Activated T-cell treated with anti-CD3 and anti-CD28 coated beads, Interleukin-2, amount 50 U/mL, for 72 hours (primary cell): Measurements from ENCODE around the gene TMED5. TPM values are rescaled to one million over a fixed set of nuclear protein-coding genes. Genes with fewer than 3 reads are reported as not detected.
"Not testable (repeated sequence)": the region's sequence is repeated elsewhere in the genome, so short reads cannot be mapped to it uniquely, and the experiment has no call there.

Experiments used
- ATAC-seq, 2 donors: fragments of 150-1000 bp; cut with Tn5 transposase; replicated peaks in 1 of 2; 2 replicates each; pipeline ENCODE4 v1.10.0; 2021; ENCODE audit warnings: moderate library complexity in 2 of 2, mild to moderate bottlenecking in 1 of 2
- DNase-seq, 2 donors: peaks; one replicate each; pipeline ENCODE4 v3.0.0; 2021 to 2022; ENCODE audit warnings: mixed read lengths in 1 of 2
- H3K27ac Mint-ChIP-seq: one replicate; pipeline ENCODE4 v1.8.0; 2022; ENCODE audit warnings: mild to moderate bottlenecking, moderate library complexity, mixed read lengths
- H3K27me3 Mint-ChIP-seq: one replicate; pipeline ENCODE4 v1.8.0; 2022; ENCODE audit warnings: low read depth, mixed read lengths
- H3K36me3 Mint-ChIP-seq, 2 donors: one replicate each; pipeline ENCODE4 v1.8.0; 2022; ENCODE audit warnings: mixed read lengths in 2 of 2, mild to moderate bottlenecking in 1 of 2; ENCODE audit not compliant: insufficient read depth in 2 of 2
- H3K4me1 Mint-ChIP-seq: one replicate; pipeline ENCODE4 v1.8.0; 2022; ENCODE audit warnings: low read depth, mixed read lengths
- H3K4me3 Mint-ChIP-seq, 2 donors: one replicate each; pipeline ENCODE4 v1.8.0; 2022; ENCODE audit warnings: mild to moderate bottlenecking in 2 of 2, mixed read lengths in 2 of 2, moderate library complexity in 2 of 2
- H3K9me3 Mint-ChIP-seq, 2 donors: one replicate each; pipeline ENCODE4 v1.8.0; 2022; ENCODE audit warnings: mixed read lengths in 2 of 2
- total RNA-seq, 2 donors: library from RNA; stranded (reverse); gene quantifications; one replicate each; pipeline ENCODE4 v1.2.3, GENCODE V29; 2022

TMED5 gene
- total RNA-seq, 2 donors from 2014 or later = 50.2 to 65.3 TPM

GRCh38 chr1:93164816-93165215 is 15.4 kb downstream of the TMED5 start:
- peak overlapping the region; percentile 85 for H3K27ac Mint-ChIP-seq
- peaks cover 4 to 6% of the 10 kb centered on the region in 2 donors for H3K9me3 Mint-ChIP-seq
- H3K4me3 Mint-ChIP-seq = no peak overlapping the region
- H3K27me3 Mint-ChIP-seq = no peaks in the 10 kb centered on the region
- H3K36me3 Mint-ChIP-seq = peaks cover 9 to 25% of the 10 kb centered on the region in 2 donors
- peaks cover 14% of the 10 kb centered on the region for H3K4me1 Mint-ChIP-seq
- DNase-seq (no peak), ATAC-seq (no peak)

GRCh38 chr1:93163314-93163713 is 16.9 kb downstream of the TMED5 start:
- not testable (repeated sequence) for ATAC-seq, H3K27me3 Mint-ChIP-seq, H3K9me3 Mint-ChIP-seq, H3K4me1 Mint-ChIP-seq, DNase-seq, H3K27ac Mint-ChIP-seq, H3K4me3 Mint-ChIP-seq
- H3K36me3 Mint-ChIP-seq = peaks cover 5 to 20% of the 10 kb centered on the region in 2 donors

GRCh38 chr1:93159337-93159736 is 20.9 kb downstream of the TMED5 start:
- no peaks in the 10 kb centered on the region for H3K27me3 Mint-ChIP-seq
- ATAC-seq (no peak), DNase-seq (no peak)
- peaks cover 5% of the 10 kb centered on the region for H3K4me1 Mint-ChIP-seq
- peaks cover 1 to 11% of the 10 kb centered on the region in 2 donors for H3K36me3 Mint-ChIP-seq
- H3K9me3 Mint-ChIP-seq = no peaks in the 10 kb centered on the region
- no peak overlapping the region for H3K4me3 Mint-ChIP-seq
- H3K27ac Mint-ChIP-seq = peak overlapping the region; percentile 43

GRCh38 chr1:93155335-93155734 is 24.9 kb downstream of the TMED5 start:
- ATAC-seq = peak; percentile 76 to 87
- H3K4me3 Mint-ChIP-seq = peak overlapping the region in 1 of 2 donors; percentile 29
- peak overlapping the region; percentile 28 for H3K27ac Mint-ChIP-seq
- no peaks in the 10 kb centered on the region for H3K9me3 Mint-ChIP-seq
- DNase-seq = no peak
- peaks cover 17% of the 10 kb centered on the region for H3K4me1 Mint-ChIP-seq
- peaks cover 6 to 13% of the 10 kb centered on the region in 2 donors for H3K36me3 Mint-ChIP-seq
- no peaks in the 10 kb centered on the region for H3K27me3 Mint-ChIP-seq

- Mint-ChIP-seq H3K4me1 (peaks cover 17% of the 10 kb centered on the region), H3K4me3 (no peak overlapping the region), H3K36me3 (peaks cover 8 to 13% of the 10 kb centered on the region in 2 donors), H3K9me3 (no peaks in the 10 kb centered on the region), H3K27me3 (no peaks in the 10 kb centered on the region), H3K27ac (no peak overlapping the region)
- ATAC-seq (peak in 1 of 2 donors; percentile 29), DNase-seq (no peak)
Measured at GRCh38 chr1:93154898-93155297, 25.3 kb downstream of the TMED5 start.

- Mint-ChIP-seq H3K4me1 (peaks cover 17% of the 10 kb centered on the region), H3K27me3 (no peaks in the 10 kb centered on the region), H3K36me3 (peaks cover 13 to 15% of the 10 kb centered on the region in 2 donors), H3K9me3 (no peaks in the 10 kb centered on the region), H3K27ac (peak overlapping the region; percentile 46), H3K4me3 (peak overlapping the region in 1 of 2 donors; percentile 16)
- no peak for DNase-seq
- peak in 1 of 2 donors; percentile 58 for ATAC-seq
Measured at GRCh38 chr1:93152835-93153234, 27.4 kb downstream of the TMED5 start.

- ATAC-seq (no peak), DNase-seq (no peak)
- H3K9me3 Mint-ChIP-seq = no peaks in the 10 kb centered on the region
- peak overlapping the region; percentile 47 for H3K27ac Mint-ChIP-seq
- H3K36me3 Mint-ChIP-seq = peaks cover 15 to 17% of the 10 kb centered on the region in 2 donors
- no peak overlapping the region for H3K4me3 Mint-ChIP-seq
- H3K4me1 Mint-ChIP-seq = peaks cover 17% of the 10 kb centered on the region
- no peaks in the 10 kb centered on the region for H3K27me3 Mint-ChIP-seq
Measured at GRCh38 chr1:93151474-93151873, 28.7 kb downstream of the TMED5 start.

- Mint-ChIP-seq H3K27ac (peak overlapping the region; percentile 47), H3K27me3 (no peaks in the 10 kb centered on the region)
Measured at GRCh38 chr1:93150729-93151128, 29.5 kb downstream of the TMED5 start.

GRCh38 chr1:93148001-93148400 is 32.2 kb downstream of the TMED5 start:
- no peak overlapping the region for H3K4me3 Mint-ChIP-seq
- DNase-seq = no peak
- no peaks in the 10 kb centered on the region for H3K9me3 Mint-ChIP-seq
- no peaks in the 10 kb centered on the region for H3K27me3 Mint-ChIP-seq
- peaks cover 14 to 16% of the 10 kb centered on the region in 2 donors for H3K36me3 Mint-ChIP-seq
- ATAC-seq = no peak
- peaks cover 10% of the 10 kb centered on the region for H3K4me1 Mint-ChIP-seq
- peak overlapping the region; percentile 71 for H3K27ac Mint-ChIP-seq

More at GRCh38 chr1:93150729-93151128, 29.5 kb downstream of the TMED5 start:
- H3K4me1 Mint-ChIP-seq = peaks cover 19% of the 10 kb centered on the region
- no peaks in the 10 kb centered on the region for H3K9me3 Mint-ChIP-seq
- H3K36me3 Mint-ChIP-seq = peaks cover 13 to 16% of the 10 kb centered on the region in 2 donors
- ATAC-seq (no peak), DNase-seq (no peak)
- H3K4me3 Mint-ChIP-seq = no peak overlapping the region

GRCh38 chr1:93143769-93144168 is 36.4 kb downstream of the TMED5 start:
- no peak overlapping the region for H3K4me3 Mint-ChIP-seq
- H3K27me3 Mint-ChIP-seq = no peaks in the 10 kb centered on the region
- H3K9me3 Mint-ChIP-seq = no peaks in the 10 kb centered on the region
- ATAC-seq (no peak), DNase-seq (no peak)
- peaks cover 8% of the 10 kb centered on the region for H3K4me1 Mint-ChIP-seq
- peaks cover 8 to 21% of the 10 kb centered on the region in 2 donors for H3K36me3 Mint-ChIP-seq
- no peak overlapping the region for H3K27ac Mint-ChIP-seq

- ATAC-seq (peak in 1 of 2 donors; percentile 44), DNase-seq (no peak)
- Mint-ChIP-seq H3K36me3 (peaks cover 6 to 20% of the 10 kb centered on the region in 2 donors), H3K4me3 (no peak overlapping the region), H3K27ac (peak overlapping the region; percentile 54), H3K9me3 (no peaks in the 10 kb centered on the region), H3K4me1 (peaks cover 8% of the 10 kb centered on the region), H3K27me3 (no peaks in the 10 kb centered on the region)
Measured at GRCh38 chr1:93143136-93143535, 37.1 kb downstream of the TMED5 start.

GRCh38 chr1:93142161-93142560 is 38.1 kb downstream of the TMED5 start:
- H3K27me3 Mint-ChIP-seq = no peaks in the 10 kb centered on the region
- ATAC-seq (no peak), DNase-seq (no peak)
- no peak overlapping the region for H3K4me3 Mint-ChIP-seq
- peak overlapping the region; percentile 19 for H3K27ac Mint-ChIP-seq
- H3K36me3 Mint-ChIP-seq = peaks cover 0 to 14% of the 10 kb centered on the region in 2 donors
- peaks cover 8% of the 10 kb centered on the region for H3K4me1 Mint-ChIP-seq
- H3K9me3 Mint-ChIP-seq = no peaks in the 10 kb centered on the region

- Mint-ChIP-seq H3K4me3 (no peak overlapping the region), H3K27ac (peak overlapping the region; percentile 67), H3K27me3 (no peaks in the 10 kb centered on the region), H3K4me1 (peaks cover 4% of the 10 kb centered on the region), H3K36me3 (peaks cover 4 to 18% of the 10 kb centered on the region in 2 donors), H3K9me3 (no peaks in the 10 kb centered on the region)
- DNase-seq (no peak), ATAC-seq (peak in 1 of 2 donors; percentile 25)
Measured at GRCh38 chr1:93140106-93140505, 40.1 kb downstream of the TMED5 start.
